ENCODE data around the gene MAP4K2.

MAP4K2 gene

DNA sequence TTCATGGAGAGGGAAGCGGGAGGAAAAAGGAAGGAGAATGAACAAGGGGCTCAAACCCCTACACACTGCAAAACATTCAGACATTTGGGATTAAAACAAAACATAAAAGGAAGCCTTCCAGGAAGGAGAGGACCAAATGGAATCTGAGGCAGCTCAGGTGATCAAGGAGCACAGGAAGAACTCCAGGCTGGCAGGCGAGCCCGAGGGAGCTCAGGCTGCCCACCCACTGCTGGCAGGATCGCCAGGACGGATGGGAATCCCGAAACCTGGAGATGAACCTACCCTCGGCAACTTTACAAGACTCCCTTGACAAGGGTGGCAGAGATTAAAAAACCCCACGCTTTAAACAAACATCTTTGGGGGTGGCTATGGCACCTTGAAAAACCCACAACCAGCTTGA, 38.3 kb downstream of the MAP4K2 start:
- H3K27me3 ChIP-seq: no peaks in the 10 kb centered on the region
- peaks cover 98% of the 10 kb centered on the region for H3K36me3 ChIP-seq
- no peak overlapping the region for H3K4me3 ChIP-seq (ENCODE audit: low read depth in 1 of 2, low read length in 1 of 2)
- TF ChIP-seq CTCF (IDR thresholded peaks at IDR 0.05): no peak
- peaks cover 15 to 17% of the 10 kb centered on the region in 2 experiments for H3K4me1 ChIP-seq (ENCODE audit: control insufficient read depth in 1 of 2, insufficient read depth in 1 of 2, low read depth in 1 of 2, low read length in 1 of 2)
- peak overlapping the region; percentile 66 for H3K27ac ChIP-seq
- H3K9me3 ChIP-seq: peaks cover 6% of the 10 kb centered on the region

- peaks cover 97% of the 10 kb centered on the region for H3K36me3 ChIP-seq
- H3K27ac ChIP-seq: peak overlapping the region; percentile 66
- no peak for TF ChIP-seq CTCF (IDR thresholded peaks at IDR 0.05)
- H3K4me1 ChIP-seq (ENCODE audit: control insufficient read depth in 1 of 2, insufficient read depth in 1 of 2, low read depth in 1 of 2, low read length in 1 of 2): peaks cover 13 to 17% of the 10 kb centered on the region in 2 experiments
- H3K27me3 ChIP-seq: no peaks in the 10 kb centered on the region
- peaks cover 6% of the 10 kb centered on the region for H3K9me3 ChIP-seq
- no peak overlapping the region for H3K4me3 ChIP-seq (ENCODE audit: low read depth in 1 of 2, low read length in 1 of 2)
Measured at GRCh38 chr11:64764040-64764611, 38.9 kb downstream of the MAP4K2 start.

GRCh38 chr11:64763526-64764039, 39.4 kb downstream of the MAP4K2 start:
- no peak for TF ChIP-seq CTCF (IDR thresholded peaks at IDR 0.05)
- H3K27ac ChIP-seq: peak overlapping the region; percentile 66
- H3K9me3 ChIP-seq: peaks cover 6% of the 10 kb centered on the region
- H3K4me1 ChIP-seq (ENCODE audit: control insufficient read depth in 1 of 2, insufficient read depth in 1 of 2, low read depth in 1 of 2, low read length in 1 of 2): peaks cover 13% of the 10 kb centered on the region in 2 experiments
- H3K4me3 ChIP-seq (ENCODE audit: low read depth in 1 of 2, low read length in 1 of 2): no peak overlapping the region
- no peaks in the 10 kb centered on the region for H3K27me3 ChIP-seq
- H3K36me3 ChIP-seq: peaks cover 92% of the 10 kb centered on the region

DNA sequence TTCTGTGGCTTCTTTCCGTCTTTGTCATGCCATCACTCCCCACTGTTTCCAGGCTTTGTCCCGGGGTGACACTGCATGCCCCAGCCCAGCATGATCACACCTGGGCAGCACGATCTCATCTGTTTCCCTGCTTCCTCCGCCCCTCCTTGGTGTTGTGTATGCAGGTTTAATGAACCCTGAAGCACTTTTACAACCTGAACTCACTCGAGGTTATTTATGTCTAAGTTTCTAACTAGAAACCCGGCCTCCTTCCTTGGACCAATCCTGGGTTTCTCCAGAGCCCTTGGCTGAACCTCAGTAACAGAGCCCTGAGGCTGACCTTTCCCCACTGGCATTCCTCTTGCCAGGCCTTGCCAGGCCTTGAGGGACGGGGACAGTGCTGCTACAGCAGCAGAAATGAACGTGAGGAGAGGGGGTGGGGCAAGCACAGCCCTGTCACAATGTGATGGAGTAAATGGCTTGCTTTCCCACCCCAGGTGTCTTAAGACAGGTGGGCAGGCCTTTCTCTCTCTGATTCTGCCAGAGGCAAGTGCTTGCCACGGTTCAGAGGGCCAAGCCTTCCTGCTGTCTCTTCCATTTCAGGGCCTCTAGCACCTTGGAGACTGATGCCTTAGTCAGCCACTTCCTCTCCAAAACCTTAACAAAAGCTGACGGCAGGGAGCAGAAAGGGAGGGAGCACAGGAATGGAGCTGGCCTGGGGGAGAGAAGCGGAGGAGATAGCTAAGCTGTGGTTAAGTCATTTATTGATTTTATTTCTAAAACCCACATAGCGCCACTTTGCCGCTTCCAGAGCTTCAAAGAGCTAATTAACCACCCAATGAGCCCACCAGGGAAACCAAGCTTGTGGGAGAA, 40.1 kb downstream of the MAP4K2 start:
- H3K4me1 ChIP-seq (ENCODE audit: control insufficient read depth in 1 of 2, insufficient read depth in 1 of 2, low read depth in 1 of 2, low read length in 1 of 2): peaks cover 7 to 8% of the 10 kb centered on the region in 2 experiments
- no peak for TF ChIP-seq CTCF (IDR thresholded peaks at IDR 0.05)

GRCh38 chr11:64762277-64762673, 40.7 kb downstream of the MAP4K2 start:
- no peaks in the 10 kb centered on the region for H3K9me3 ChIP-seq
- peaks cover under 1 to 2% of the 10 kb centered on the region in 2 experiments for H3K4me1 ChIP-seq (ENCODE audit: control insufficient read depth in 1 of 2, insufficient read depth in 1 of 2, low read depth in 1 of 2, low read length in 1 of 2)
- no peak overlapping the region for H3K4me3 ChIP-seq (ENCODE audit: low read depth in 1 of 2, low read length in 1 of 2)
- no peak for TF ChIP-seq CTCF (IDR thresholded peaks at IDR 0.05)
- peaks cover 79% of the 10 kb centered on the region for H3K36me3 ChIP-seq
- no peaks in the 10 kb centered on the region for H3K27me3 ChIP-seq
- peak overlapping the region; percentile 66 for H3K27ac ChIP-seq

More for the DNA sequence above, 40.1 kb downstream of the MAP4K2 start:
- no peak overlapping the region for H3K4me3 ChIP-seq (ENCODE audit: low read depth in 1 of 2, low read length in 1 of 2)
- H3K9me3 ChIP-seq: no peaks in the 10 kb centered on the region
- peaks cover 85% of the 10 kb centered on the region for H3K36me3 ChIP-seq
- no peaks in the 10 kb centered on the region for H3K27me3 ChIP-seq
- peak overlapping the region; percentile 66 for H3K27ac ChIP-seq

All from neutrophil (primary cell).